ENCODE results near the gene TRIM63.

DNA sequence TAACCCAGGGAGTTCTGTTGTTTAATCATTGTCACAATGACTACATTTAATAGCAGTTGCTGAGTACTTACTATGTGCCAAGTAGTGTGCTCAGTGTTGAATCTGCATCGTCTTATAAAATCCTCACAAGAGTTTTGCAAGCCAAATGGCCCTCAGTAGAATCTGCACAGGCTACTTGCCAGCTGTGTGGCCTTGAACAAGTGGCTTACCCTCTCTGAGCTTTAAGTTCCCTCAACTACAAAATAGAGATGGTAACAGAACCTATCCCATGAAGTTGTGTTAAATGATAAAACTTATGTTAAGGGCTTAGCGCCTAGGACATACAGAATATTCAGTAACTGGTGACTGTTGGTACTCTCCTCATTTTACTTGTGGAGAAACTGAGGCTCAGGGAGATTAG is 12.4 kb downstream of the TRIM63 start:
- no peak for TF ChIP-seq USF1 (IDR thresholded peaks at IDR 0.05)
- TF ChIP-seq TAF1 (IDR thresholded peaks at IDR 0.05; ENCODE audit: low read depth) = no peak
- TF ChIP-seq, protein P1, sequence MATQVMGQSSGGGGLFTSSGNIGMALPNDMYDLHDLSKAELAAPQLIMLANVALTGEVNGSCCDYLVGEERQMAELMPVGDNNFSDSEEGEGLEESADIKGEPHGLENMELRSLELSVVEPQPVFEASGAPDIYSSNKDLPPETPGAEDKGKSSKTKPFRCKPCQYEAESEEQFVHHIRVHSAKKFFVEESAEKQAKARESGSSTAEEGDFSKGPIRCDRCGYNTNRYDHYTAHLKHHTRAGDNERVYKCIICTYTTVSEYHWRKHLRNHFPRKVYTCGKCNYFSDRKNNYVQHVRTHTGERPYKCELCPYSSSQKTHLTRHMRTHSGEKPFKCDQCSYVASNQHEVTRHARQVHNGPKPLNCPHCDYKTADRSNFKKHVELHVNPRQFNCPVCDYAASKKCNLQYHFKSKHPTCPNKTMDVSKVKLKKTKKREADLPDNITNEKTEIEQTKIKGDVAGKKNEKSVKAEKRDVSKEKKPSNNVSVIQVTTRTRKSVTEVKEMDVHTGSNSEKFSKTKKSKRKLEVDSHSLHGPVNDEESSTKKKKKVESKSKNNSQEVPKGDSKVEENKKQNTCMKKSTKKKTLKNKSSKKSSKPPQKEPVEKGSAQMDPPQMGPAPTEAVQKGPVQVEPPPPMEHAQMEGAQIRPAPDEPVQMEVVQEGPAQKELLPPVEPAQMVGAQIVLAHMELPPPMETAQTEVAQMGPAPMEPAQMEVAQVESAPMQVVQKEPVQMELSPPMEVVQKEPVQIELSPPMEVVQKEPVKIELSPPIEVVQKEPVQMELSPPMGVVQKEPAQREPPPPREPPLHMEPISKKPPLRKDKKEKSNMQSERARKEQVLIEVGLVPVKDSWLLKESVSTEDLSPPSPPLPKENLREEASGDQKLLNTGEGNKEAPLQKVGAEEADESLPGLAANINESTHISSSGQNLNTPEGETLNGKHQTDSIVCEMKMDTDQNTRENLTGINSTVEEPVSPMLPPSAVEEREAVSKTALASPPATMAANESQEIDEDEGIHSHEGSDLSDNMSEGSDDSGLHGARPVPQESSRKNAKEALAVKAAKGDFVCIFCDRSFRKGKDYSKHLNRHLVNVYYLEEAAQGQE (IDR thresholded peaks at IDR 0.05; ENCODE audit: low read depth) = no peak
- no peak for TF ChIP-seq MAX (IDR thresholded peaks at IDR 0.05)
- TF ChIP-seq YY1 (IDR thresholded peaks at IDR 0.05; ENCODE audit: low read depth) = no peak
- no peak for TF ChIP-seq CEBPB (IDR thresholded peaks at IDR 0.05)
- TF ChIP-seq CREB1 (IDR thresholded peaks at IDR 0.05; ENCODE audit: low read depth) = no peak
